Hematopoietic multipotent progenitor cell (in vitro differentiated cells): Measurements from ENCODE around the gene C3orf85. TPM values are rescaled to one million over a fixed set of nuclear protein-coding genes. Genes with fewer than 3 reads are reported as not detected.
"Not testable (repeated sequence)": the region's sequence is repeated elsewhere in the genome, so short reads cannot be mapped to it uniquely, and the experiment has no call there.

Source experiments
- DNase-seq, 3 donors: peaks; one replicate each; pipeline ENCODE4 v3.0.0-alpha.2; 2011 to 2015; ENCODE audit warnings: low read depth in 2 of 3, low spot score in 2 of 3
- total RNA-seq: library from RNA; depleted of rRNA; stranded (reverse); fragments of >200 nt; gene quantifications from one replicate; pipeline ENCODE4 v1.2.3, GENCODE V29; 2012

C3orf85 gene, protein sequence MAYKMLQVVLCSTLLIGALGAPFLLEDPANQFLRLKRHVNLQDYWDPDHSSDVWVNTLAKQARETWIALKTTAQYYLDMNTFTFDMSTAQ
- not detected for total RNA-seq

DNA sequence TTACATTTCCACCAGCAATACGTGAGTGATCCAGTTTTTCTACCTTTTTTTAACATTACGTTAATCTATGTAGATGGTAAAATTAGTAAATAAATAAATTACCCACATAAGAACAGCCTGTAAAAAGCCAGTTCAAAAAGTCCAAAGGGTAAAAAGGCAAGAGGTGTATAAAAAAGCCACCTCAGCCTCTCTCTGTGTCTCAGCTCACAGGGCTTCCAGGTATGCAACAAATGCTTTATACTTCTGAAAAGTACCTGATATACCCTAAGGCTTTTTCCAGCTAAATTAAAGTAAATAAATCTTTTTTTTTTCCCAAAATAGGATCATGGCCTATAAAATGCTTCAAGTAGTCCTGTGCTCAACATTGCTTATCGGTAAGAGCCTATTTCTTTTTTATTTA, at the start of gene C3orf85:
C3orf85 (plus strand) TSS at position 197 of the 400 bp plus-strand sequence; CDS start at position 326, 129 bp downstream.
- DNase-seq, result no peak

DNA sequence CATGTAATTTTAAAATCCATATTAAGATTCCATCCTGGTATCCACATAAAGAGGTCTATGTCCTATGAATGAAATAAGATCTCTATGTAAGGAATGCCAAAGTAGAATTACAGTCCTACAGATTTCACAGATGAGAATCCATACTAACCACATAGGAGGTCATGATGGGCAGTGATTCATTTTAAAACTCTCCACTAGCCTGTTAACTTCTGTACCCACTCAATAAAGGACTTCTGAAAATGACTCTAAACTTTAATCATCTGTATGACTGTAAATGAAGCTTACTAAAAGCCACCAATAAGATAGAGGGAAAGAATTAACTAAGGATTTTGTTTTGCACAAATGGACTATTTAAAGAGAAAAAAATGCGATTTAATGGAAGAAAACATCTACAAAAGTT, 47.3 kb upstream of the C3orf85 start:
- DNase-seq, result no peak

DNA sequence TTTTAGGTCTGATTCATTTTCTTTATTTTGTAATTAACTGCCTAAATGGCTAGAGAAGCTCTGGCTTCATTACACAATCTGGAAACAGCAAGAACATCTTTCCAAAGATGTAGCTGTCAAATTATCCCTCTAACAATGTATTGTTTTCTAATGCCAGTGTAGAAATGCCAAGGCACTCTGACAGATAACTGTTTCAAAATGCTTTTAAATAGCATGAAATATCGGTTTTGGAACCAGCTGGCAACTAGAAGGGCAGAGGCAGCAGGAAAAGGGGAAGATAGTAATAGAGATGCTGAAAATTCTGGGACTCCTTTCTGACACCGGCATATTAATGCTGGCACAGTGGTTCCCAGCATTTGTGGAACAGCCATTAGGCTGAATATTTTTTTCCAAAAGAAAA, 44.7 kb upstream of the C3orf85 start:
- no peak for DNase-seq

DNA sequence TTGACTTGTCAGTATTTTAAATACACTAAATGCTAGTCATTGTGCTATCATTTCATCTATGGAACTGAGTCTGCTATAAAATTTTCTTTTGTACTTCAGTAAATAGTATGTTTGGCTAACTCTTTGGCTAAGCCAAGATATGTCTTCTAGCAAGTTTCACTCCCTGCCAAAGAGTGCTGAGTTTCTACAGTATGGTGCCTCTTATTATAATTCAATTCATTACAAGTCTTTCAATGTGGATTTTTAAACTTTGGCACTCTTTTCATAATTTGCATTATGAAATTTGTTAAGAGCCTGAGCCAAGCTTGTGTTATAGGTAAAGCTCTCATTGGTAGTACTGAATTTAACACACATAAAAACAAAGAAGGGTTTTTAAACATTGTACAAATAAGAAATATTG, 43.0 kb upstream of the C3orf85 start:
- no peak for DNase-seq

DNA sequence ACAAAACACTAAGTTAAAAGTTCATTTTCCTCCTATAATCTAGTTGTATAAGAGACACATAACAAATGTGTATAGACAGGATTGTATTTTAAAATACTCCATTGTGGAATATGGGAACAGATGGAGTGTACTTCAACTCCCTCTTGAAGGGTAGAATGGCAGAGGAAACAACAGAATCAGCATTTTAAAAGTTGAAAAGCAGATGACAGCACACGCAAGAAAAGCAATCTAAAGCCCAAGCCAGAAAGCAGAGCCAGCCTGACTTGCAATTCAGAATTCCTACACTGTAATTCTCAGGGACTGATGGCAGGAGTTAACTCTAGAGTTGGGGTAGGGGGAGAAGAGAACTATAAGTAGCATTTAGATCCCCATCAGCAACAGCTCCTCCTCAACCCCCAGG, 41.4 kb upstream of the C3orf85 start:
- no peak for DNase-seq

DNA sequence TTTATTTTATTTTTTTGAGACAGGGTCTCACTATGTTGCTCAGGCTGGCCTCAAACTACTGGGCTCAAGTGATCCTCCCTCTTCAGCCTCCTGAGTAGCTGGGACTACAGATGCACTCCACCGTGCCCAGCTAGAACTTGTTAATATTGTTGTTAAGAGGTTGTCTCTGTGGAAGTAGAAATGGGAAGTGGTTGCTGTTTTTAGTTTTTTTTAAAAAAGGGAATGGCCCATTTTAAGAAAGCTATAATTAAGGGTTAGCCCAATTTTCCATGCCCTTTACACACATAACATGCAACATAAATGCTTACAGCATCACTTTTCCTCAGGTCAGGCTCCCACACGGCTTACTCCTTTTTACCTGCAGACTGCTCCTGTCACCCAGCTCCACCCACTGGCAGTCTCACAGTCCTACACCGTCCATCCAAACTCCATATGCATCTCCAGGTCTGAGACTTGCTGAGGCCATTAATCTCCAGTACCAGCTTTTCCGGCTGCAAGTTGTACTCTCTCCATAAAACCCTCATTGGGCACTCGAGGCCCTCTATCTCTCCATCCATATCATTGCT, 38.4 kb upstream of the C3orf85 start:
- peak in 1 of 3 donors; percentile 4 for DNase-seq

DNA sequence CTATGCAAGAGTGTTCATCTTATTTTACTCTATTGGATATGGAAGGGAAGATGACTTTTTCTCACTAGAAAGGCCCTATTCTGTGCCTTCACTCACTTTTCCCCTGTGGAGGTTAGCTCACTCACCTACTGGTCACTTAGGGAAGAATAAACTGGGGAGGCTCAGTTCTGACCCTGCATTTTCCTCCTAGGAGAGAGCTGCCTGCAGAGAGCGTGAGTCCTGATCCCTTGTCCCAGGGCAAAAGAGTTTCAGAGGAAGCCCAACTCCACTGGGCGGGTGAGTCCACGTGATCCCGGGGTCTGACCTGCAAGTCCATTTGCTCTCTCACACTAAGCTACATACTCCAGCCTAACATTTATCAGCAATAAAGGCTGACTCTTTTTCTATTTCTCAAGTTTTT, 26.9 kb upstream of the C3orf85 start:
- DNase-seq, result no peak

DNA sequence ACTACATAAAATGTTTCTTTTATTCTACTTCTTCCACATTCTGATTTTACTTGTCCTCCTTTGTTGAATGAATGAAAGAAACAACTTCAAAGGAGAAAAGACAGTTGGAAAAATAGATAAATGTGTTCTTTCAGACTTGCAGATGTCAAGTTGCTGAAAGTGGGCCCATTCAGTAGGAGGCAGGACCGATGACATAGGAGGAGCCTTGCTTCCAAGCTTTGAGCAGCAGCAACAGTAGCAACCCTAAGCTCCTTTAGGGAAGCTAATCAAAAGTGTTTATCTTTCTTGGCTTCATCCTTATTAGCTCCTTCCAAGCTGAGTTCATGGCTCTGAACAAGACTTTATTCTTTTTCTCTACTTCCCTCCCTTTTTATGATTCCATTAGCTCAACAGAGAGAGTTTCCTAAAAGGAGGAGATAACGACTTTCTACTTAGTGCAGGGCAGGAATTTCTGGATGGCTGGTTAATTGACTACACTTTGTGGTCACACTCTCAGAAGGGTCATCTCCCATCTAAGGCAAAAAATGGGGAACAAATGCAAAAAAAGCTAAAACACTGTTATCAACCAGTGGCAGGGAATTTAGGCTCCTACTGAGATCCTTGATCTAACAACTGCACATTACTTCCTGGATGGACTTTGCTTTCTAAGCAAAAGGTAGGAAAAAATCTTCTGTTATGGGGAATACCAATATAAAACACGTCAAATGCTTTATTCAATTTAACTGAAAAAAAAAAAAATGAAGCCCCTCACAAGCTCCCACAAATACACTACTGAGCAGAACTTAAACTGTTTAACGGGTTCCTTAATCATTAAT, 23.4 kb upstream of the C3orf85 start:
- no peak for DNase-seq

DNA sequence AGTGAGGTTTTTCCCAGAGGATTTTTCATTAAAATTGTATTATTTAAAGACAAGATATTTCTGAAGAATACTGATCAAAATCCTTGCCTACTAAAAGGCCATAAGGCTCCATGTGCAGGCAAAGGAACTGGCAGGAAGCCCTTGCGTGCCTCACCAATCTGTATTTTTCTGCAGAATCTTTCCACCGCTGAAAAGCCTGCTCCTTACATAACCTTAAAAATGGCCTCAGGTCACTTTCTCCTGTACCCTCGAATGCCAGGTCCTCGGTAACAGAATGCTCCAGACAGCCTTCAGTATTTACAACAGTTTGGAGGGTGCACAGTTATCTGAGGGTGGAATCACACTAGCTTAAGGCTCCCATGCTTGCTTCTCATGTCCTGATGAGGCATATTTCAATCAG, 21.8 kb upstream of the C3orf85 start:
- no peak for DNase-seq

DNA sequence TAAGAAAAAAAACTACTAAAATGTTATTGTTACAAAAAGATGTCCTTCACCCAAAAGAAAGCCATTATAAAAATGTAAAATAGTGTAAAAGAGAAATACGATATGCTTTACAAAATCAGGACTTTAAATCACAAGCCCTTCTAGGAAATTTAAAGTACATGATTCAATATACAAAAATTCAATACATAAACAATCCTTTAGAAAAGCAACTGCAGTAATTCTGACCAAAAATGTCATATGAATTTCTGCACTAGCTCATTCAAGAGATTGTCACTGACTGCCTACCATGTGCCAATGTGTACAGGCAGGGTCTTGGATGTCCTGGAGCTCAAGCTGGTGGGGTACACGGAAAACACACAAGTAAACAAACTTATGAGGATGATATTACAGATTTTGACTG, 21.1 kb upstream of the C3orf85 start:
- no peak for DNase-seq

DNA sequence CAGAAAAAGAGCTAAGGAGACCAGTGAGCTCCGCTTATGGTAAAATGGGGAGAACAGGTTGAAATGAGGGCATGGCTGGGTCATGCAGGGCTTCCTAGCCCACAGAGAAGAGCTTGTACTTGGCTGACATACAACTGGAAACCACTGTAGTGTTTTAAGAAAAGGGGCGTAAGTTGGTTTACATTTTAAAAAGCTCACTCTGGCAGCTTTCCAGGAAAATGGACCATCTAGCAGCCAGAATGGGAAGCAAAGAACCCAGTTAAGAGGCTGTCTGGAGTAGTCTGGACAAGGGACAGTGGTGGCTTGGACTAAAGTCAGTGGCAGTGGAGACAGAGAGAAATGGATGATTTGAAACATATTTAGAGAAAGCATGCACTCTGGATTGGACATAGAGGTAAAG, 20.5 kb upstream of the C3orf85 start:
- no peak for DNase-seq

DNA sequence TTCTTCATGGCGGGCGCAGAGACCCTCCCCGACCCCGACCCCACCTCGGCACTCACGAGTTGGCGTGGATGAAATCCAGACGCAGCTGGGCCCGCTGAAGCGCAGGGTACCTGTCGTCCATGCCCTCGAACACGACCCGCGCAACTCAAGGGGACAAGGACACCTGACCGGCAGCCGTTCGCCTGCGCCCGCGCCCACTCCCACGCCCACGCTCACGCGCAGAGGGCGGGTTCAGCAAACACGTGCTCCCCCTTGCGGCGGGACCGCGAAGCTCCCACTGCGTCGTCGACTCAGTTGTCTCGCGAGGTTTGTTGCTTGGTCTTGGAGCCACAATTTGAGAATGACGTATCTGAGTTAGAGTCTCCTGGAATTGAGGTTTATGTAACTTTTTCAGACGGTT, 18.6 kb upstream of the C3orf85 start, which contains the start of gene MORC1:
MORC1 (minus strand) TSS at position 196 of the 400 bp plus-strand sequence; CDS start at position 121, 75 bp downstream.
- DNase-seq, result no peak

DNA sequence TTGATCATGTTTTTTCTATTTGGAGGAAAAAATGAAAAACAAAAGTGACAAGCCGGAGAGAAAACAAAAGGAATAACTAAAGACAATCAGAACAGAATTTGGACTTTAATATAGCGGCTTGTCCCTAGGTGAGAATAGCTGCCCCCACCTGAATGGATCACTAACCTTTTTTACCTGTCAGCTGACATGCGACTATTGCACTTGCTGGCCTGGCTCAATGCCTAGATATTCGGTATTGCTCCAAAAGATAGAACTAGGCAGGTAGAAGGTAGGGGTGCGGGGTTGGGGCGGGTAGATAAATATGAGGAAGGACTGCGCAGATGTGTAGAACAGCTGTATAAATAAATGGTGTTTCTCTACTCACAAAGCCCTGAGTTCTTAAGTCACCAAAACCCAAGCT, 17.9 kb upstream of the C3orf85 start:
- no peak for DNase-seq

DNA sequence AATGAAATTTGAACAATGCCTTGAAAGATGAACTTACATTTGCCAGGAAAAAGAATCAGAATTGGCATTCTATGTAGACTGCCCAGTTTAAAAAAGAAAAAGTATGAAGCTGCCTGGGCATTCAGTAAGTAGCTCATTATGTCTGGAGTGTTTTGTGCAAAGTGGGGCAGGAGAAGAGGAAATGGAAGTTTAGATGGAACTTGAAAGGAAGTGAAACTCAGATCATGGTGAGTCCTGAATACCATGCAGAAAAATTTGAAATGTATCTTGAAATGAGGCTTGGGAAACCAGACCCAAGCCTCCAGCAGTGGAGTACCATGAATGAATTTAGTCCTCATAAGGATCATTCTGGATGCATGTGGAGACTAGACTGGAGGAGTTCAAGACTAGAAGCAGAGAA, 13.8 kb upstream of the C3orf85 start:
- DNase-seq, result no peak

DNA sequence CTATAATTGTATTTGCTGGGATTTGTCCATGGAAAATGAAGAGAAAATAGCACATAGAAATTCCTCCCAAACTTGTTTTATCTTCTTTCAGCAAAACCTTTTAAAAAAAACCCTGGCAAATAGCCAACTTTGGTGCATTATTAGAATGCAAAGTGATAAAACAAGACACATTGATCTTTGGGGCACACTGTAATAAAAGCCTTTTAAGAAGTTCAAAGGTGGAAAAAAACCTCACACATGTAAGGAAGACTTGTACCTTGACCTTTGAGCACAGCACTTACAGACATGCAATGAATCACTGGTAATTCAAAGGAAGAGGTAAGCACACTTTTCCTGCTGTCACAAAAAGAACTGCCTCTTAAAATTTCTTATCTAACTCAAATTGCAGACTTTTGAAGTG, 10.6 kb upstream of the C3orf85 start:
- no peak for DNase-seq

DNA sequence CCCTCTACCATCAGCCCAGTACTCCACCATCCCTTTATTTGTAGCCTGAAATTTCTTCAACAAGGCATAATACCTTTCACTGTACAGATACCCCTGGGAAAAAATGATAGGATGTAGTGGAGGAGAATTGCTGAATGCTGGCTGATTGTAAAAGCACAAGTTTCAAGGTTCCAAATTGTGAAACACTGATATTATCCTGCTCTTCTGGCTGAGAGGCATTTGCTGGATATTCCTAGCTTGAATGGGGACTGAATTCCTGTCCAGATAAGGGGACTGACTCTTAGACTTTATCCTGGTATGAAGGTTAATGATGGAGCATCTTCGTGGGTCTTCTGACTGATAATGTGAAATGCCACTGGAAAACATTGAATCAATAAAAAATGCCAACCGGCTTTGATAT, 9.0 kb upstream of the C3orf85 start:
- no peak for DNase-seq

DNA sequence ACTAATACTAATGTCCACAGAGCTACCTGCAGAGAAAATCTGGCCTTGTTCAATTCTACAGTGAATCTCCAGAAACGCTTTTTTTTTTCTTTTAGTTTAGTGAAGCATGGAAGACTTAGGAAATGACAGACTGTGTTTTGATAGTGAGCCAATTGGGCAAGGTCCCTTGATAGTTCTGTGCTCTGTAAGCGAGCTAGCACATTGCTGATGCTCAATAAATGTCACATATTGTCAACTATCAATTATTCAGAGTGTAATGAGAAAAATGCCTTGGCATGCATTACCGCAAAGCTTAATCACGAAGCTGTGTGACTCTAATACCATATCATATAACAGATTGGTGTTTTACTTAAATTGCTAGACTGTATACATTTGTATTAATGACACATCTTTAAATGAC, 5.2 kb upstream of the C3orf85 start:
- DNase-seq, result no peak

DNA sequence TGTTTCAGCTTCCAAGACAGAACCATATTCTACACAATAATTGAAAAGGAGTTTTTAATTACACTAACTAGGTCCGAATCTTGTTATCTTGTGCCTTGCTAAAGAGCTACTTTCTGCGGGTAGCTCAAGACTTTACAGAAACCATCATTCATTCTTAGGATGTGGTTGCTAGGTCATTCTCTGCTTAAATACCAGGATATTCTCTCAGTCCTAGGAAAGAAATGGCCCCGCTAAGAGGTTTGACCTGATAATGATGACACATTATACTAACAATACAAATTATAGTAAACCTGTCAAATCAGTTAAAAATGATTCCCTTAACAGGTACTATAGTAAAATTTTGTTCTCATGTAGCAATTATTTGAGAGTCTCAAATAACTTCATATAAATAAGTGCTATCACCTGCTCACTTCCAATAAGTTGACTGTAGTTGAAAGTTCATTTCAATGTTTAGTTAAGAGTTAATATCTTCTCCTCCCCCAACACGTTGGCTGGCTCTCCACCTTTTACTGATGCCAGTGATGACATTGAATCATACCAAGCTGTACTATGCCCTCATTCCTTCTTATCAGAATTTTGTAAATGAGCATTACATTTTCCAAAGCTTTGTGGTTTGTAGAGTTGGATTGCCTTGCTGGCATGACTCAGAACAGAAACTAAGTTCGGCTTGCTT, 3.6 kb upstream of the C3orf85 start:
- DNase-seq, result no peak

DNA sequence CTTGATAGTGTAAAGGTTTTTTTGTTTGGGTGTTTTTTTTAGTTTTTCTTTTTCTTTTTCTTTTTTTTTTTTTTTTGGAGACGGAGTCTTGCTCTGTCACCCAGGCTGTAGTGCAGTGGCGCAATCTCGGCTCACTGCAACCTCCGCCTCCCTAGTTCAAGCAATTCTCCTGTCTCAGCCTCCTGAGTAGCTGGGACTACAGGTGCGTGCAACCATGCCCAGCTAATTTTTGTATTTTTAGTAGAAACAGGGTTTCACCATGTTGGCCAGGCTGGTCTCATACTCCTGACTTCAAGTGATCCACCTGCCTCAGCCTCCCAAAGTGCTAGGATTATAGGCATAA, 3.1 kb upstream of the C3orf85 start:
- not testable (repeated sequence) for DNase-seq

DNA sequence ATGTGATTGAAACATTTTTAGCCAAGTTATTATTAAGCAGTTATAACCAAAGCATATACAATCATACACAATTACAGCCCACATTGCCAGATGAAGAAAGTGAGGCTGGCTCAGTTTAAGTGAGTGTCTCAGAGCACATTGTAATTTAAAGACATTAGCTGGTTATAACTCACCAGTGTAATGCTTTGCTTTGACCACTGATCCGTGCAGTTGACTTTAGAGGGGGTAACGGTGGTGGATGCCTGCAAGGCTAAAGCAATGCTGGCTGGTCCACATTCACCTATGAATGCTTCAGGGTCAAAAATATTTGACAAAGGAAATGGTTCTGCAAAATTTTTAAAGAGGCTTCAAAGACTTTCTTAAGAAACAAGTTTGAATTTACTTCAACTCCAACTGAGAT, 1.2 kb downstream of the C3orf85 start:
- DNase-seq, result no peak

DNA sequence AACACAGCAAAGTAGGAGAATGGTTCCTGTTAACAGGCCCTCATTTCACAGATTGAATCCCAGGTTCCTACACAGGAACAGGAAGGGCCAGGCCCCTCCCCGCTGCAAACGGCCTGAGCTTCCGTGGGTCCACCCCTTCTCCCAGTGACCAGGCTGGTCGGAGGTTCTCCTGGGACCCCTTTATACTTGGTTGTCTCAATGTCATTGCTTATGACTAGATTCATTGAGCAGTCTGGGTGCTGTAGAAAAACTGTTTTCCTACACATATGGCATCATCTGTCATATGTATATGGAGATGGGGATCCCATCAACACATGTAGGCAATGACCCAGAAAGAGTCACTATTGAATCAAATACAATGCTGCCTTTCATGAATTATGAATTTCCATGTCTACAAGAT, 3.8 kb downstream of the C3orf85 start:
- no peak for DNase-seq

DNA sequence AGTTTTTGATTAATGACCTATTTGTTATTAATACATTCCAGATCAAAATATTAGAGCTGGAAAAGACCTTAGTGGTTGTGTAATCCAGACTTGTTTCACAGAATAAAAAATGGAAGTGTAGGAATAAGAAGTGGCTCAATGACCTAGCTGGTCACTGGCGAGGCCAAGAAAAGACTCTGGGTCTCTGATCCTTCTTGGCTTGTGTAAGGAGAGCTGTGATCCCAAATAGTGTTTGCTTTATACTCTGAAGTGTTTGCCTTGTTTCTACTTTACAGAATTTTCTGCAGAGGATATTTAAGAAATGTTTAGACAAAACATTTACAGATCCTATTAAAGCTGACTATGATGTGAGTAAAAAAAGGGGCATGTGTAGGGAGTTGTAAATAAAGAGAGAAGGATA, 7.1 kb downstream of the C3orf85 start:
- no peak for DNase-seq
